Right lung (tissue), 10 donors: ENCODE measurements around the gene ZNF471. TPM values are rescaled to one million over a fixed set of nuclear protein-coding genes. Genes with fewer than 3 reads are reported as not detected.

ENCODE experiments used
- DNase-seq, 2 donors: peaks; one replicate each; pipeline ENCODE4 v3.0.0-alpha.2; 2013
- long read RNA-seq, 8 donors: transcript quantifications; one replicate each; lab custom pipeline, GENCODE V29; 2026
- polyA plus RNA-seq, 5 donors: library from polyadenylated mRNA; unstranded; fragments of 120-200 nt; gene quantifications; one replicate each; pipeline versions ENCODE4 v1.2.1 to v1.2.3, GENCODE V29; 2013; ENCODE audit warnings: inconsistent platforms in 1 of 5, low replicate concordance in 1 of 5; ENCODE audit not compliant: insufficient read length in 5 of 5, insufficient read depth in 1 of 5

ZNF471 gene
- polyA plus RNA-seq: 10 to 100 TPM; 16.2 to 48.0 (median 39.0) TPM
- long read RNA-seq, donor 1, full-length matches to known transcripts: 1 of 1 reads
- long read RNA-seq, donor 1, partial matches to known transcripts: 0 of 1 reads
- long read RNA-seq, donor 1, other reads (novel, unspliced or antisense): 0 of 1 reads
- long read RNA-seq, donor 2, full-length matches to known transcripts: 1 of 1 reads
- long read RNA-seq, donor 2, partial matches to known transcripts: 0 of 1 reads
- long read RNA-seq, donor 2, other reads (novel, unspliced or antisense): 0 of 1 reads
- long read RNA-seq, donor 3: 0 reads
- long read RNA-seq, donor 4, full-length matches to known transcripts: 1 of 1 reads
- long read RNA-seq, donor 4, partial matches to known transcripts: 0 of 1 reads
- long read RNA-seq, donor 4, other reads (novel, unspliced or antisense): 0 of 1 reads
- long read RNA-seq, donor 5, full-length matches to known transcripts: 2 of 2 reads
- long read RNA-seq, donor 5, partial matches to known transcripts: 0 of 2 reads
- long read RNA-seq, donor 5, other reads (novel, unspliced or antisense): 0 of 2 reads
- long read RNA-seq, donor 6, full-length matches to known transcripts: 3 of 3 reads
- long read RNA-seq, donor 6, partial matches to known transcripts: 0 of 3 reads
- long read RNA-seq, donor 6, other reads (novel, unspliced or antisense): 0 of 3 reads
- long read RNA-seq, donor 7, full-length matches to known transcripts: 1 of 1 reads
- long read RNA-seq, donor 7, partial matches to known transcripts: 0 of 1 reads
- long read RNA-seq, donor 7, other reads (novel, unspliced or antisense): 0 of 1 reads
- long read RNA-seq, donor 8: 0 reads

DNA sequence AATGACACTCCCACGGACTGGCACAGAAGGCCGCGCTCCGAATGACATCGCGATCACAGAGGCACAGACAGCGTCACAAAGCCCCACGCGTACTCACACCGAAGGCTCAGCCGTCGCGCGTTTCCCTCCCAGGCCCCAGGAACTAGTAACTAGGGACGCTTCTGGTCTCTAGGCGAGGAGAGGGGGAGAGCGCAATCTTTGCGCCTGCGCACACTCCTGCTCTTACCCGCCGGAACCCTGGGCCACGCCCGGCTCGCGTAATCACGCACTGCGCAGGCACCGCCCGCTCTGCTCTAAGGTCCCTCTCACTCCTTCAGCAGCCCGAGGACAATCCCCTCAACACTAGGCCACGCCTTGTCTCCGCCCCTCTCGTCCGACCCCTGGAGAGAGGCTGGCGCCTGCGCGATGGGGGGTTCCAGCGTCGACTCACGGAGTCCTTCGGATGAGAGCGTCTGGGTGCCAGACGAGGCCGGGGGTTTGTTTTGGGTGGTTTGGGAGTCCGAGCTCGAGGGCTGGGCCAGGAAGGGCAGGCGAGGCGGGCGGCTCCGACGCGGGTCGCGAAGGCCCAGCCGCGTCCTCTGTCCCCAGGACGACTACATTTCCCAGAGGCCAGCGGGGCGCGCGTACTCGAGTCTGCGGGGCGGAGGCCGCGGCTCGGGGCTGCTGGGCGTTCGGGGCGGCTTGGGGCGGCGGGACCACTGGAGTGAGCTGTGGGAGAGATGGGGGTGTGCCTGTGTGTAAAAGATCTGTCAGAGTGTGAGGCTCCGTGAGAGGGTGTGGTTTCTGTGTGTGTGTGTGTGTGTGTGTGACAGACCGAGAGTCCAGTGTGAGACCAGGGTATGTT lies at the start of gene ZNF471:
ZNF471 (plus strand) TSS at position 410 of the 844 bp plus-strand sequence. CDS start 3,717 bp downstream, outside the sequence.
- DNase-seq: peak; percentile 98 to 99

GRCh38 chr19:56474308-56474707 lies 33.3 kb upstream of the ZNF471 start:
- DNase-seq: no peak

DNA sequence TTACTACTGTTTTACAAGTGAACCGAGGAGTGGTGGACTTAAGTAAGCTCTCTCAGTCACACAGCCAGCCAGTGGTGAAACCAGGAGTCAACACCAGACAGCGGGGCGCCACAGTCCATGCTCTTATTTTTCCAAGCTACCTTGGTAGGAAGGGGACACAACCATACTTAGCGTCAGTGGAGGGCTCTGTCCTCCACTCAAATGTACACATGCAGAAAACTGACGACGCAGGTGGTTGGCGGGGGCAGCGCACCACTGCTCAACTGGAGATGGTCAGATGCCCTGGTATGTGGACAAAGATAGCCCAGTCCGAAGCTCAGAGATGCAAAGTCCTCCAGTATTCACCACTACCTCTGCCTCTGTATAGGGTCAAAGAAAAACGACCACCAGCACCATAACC lies 31.6 kb upstream of the ZNF471 start:
- no peak for DNase-seq

DNA sequence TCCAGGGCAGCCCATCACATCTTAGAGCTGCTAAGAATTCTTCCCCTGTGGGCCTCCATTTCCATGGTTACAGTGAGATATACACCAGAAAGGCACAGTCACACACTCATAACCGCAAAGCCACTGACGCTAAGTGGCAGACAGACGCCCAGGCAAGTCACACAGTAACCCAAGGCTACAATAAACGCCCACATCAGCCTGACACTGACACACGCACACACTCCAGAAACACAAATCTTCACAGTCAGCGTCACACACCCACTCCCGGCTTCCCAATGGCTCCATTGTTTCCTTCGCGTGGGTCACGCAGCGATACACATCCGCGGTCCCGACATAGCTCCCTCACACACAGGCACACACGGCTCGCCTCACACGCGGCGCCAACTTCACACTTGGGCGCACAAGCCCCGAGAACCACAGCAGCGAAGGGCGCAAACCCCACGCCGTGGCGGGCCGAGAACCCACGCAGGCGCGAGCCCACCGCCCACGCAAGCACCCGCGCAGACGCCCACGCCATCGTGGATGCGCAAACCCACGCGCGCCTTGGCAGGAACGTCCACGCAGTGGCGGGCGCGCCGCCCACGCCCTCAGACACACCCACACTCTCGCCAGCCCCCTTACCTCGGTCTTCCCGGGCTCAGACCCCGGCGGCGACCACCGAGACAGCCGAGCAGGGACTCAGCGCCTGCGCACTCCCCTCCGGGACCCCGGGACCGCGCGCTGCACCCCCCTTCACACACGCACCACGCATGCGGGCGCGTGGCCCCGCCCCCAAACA lies 30.8 kb upstream of the ZNF471 start, which contains the start of gene ZNF667:
ZNF667 (minus strand) TSS at position 695 of the 778 bp plus-strand sequence. CDS start 14,975 bp downstream, outside the sequence.
- DNase-seq: peak; percentile 38 to 42

DNA sequence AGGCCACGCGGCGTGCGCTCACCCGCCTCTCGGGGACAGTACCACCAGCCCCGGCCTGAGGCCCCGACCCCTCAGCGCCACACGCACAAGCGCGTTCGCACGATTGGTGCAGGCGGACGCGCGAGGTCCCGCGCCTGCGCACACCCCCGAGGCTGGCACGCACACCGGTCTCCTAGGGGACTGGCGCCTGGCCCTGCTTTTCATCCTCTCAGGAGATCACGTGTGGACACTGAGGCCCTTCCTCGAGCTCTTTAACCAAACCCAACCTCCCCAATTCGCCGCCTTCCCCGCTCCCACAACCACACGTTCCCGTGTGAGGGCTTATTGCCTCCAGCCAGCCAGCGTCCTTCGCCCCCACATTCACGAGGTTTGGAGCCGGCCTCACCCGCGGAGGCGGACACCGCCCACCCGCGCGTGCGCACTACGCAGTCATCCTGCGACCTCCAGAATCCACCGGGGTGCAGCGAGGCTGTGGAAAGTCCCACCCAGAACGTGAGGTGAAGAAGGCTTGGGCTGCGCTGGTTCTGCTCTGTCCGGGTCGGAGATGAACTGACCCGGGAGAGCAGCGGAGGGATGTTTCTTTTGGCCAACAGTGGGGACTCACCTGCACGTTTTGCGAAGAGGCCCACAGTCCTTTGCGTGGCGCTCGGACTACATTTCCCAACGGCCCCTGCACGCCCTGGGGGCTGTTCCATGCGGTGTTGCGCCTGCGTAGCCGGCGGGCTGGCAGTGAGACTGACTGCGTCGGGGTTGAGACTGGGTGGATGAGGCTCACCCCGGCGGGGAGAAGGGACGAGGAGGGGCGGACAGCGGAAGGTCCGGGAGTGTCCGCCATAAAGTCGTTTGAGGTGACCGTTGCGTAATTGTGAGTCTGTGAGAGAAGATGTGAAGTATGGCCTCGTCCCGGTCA lies 30.0 kb upstream of the ZNF471 start:
- peak; percentile 94 to 96 for DNase-seq

DNA sequence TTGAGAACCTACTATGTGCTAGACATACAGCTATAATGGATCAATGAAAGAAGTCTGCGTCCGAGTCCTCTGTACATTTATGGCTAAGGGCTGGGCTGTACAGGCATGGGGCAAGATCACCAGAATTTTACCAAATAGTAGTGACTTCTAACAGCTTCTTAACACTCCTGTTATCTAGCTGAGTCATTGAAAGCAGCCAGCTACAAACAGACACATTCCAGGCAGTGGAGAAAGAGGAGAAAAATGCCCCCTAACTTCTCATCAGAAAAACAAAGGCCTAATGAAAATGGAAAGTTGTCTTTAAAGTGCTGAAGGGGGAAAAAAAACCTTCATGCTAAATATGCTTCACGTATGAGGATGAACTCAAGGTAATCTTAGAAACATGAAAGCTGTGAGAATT lies 16.3 kb upstream of the ZNF471 start:
- DNase-seq: no peak

DNA sequence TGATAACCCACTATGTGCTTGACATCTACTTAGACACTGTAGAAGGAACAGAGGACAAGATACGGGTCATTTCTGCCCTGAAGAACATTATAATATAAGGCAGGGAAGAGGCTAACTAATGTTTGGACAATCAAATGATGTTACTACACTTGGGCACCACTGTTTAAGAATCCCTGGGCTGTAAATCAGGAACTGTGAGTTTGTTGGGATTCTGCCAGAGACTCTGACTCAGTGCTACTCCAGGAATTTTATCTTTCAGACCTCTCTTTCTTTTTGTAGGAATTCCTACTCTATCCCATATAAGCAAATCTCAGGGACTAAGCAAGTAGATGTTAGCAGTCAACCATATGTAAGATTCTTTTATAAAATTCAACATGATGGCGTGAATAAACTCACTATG lies 3.1 kb upstream of the ZNF471 start:
- no peak for DNase-seq

GRCh38 chr19:56508290-56508778 lies 679 bp downstream of the ZNF471 start:
- DNase-seq: no peak

- no peak for DNase-seq
These were observed 17.7 kb downstream of the ZNF471 start for GRCh38 chr19:56525214-56525860.

DNA sequence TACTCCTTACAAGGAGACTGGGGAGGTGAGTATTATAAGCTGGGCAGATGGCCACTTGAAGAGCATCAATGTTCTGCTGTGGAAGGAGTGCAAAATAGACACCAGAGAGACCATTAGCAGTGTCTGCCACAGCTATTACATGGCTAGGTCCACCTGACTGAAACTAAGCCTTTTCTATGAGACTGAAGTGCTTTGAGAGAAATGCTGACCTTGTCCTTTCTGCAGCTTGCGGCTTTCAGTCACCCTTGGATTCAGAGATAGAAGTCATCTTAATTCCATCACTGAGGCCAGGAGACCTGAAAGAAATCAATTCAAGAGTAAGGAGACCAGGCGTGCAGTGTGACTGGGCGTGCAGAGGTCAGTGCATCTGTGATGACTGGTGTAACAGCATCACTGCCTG lies 29.8 kb downstream of the ZNF471 start:
- DNase-seq: no peak

- DNase-seq: peak; percentile 93 to 94
These were observed 30.7 kb downstream of the ZNF471 start for GRCh38 chr19:56538254-56538760.

DNA sequence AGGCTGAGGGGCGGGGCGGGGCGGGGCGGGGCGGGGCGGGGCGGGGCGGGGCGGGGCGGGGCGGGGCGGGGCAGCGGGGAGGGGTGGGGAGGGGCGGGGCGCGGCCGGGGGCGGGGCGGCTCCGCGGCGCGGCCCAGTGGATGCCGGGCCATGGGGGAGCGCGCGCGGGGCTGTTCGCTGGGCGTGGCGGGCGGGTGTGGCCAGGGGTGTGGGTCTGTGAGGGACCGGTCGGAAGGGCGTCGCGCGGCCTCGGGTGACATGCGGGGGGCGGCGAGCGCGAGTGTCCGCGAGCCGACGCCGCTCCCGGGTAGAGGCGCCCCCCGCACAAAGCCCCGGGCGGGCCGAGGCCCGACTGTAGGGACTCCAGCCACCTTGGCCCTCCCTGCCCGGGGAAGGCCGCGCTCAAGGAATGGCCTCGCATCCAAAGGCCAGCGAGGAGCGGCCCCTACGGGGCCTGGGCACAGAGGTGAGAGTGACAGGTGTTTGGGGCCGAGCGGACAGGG lies 31.2 kb downstream of the ZNF471 start, which contains the start of gene ZFP28:
ZFP28 (plus strand) TSS at position 188 of the 503 bp plus-strand sequence; CDS start at position 259, 71 bp downstream.
- no peak for DNase-seq

- DNase-seq: no peak
These were observed 36.1 kb downstream of the ZNF471 start for GRCh38 chr19:56543776-56544175.

DNA sequence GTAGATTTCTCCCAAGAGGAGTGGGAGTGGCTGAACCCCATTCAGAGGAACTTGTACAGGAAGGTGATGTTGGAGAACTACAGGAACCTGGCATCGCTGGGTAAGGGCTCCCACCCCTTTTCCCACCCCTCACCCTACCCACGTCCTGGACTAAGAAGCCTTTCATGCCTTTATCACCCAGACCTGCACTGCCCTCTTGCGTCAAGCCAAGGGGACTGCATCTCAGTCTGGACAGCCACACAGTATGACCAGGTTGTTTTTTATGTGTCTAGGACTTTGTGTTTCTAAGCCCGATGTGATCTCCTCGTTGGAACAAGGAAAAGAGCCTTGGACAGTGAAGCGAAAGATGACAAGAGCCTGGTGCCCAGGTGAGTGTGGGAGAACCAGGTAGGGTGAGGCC lies 39.9 kb downstream of the ZNF471 start:
- no peak for DNase-seq

GRCh38 chr19:56554272-56554869 lies 46.7 kb downstream of the ZNF471 start:
- no peak for DNase-seq

- no peak for DNase-seq
These were observed 55.1 kb downstream of the ZNF471 start for GRCh38 chr19:56562766-56563165.

GRCh38 chr19:56566904-56567273 lies 59.2 kb downstream of the ZNF471 start:
- DNase-seq: no peak
